ENCODE measurements around the gene ASTN2.

Gene ASTN2

DNA sequence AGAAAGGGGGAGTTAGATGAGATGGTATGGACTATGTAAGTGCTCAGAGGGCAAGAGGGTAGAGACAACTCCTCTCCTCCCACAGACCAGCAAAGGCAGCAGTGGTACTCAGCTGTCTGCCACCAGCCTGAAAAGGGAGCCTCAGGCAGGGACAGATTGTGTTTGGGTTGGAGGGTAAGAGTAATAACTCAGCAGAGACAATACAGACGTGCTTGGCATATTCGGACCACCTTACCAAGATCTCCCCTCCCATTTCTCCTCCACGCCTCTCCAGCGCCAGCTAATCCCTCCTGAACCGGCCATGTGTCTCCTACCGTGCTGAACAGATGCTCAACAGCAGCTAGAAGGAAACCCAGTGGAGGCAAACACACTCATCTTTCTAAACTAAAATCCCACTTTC lies 180.8 kb downstream of the ASTN2 start:
- DNase-seq: no peak

DNA sequence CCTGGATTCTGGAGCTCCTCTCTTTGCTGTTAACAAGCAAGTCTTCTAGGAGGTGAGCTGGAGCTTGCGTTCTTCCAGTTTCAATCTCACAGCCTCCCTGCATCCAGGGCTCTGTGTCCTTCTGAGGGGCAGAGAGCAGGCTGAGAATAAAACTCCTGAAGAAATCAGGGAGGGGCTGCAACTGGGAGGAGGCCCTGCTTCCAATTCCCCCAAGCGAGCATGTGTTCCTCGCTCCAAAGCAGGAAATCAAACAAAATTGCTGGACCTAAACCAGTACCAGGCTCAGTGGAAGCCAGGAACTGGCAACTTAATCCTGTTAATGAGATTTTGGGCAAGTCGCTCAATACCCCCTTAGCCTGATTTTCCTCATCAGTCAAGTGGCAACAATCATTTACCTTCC lies 181.8 kb downstream of the ASTN2 start:
- DNase-seq: no peak

DNA sequence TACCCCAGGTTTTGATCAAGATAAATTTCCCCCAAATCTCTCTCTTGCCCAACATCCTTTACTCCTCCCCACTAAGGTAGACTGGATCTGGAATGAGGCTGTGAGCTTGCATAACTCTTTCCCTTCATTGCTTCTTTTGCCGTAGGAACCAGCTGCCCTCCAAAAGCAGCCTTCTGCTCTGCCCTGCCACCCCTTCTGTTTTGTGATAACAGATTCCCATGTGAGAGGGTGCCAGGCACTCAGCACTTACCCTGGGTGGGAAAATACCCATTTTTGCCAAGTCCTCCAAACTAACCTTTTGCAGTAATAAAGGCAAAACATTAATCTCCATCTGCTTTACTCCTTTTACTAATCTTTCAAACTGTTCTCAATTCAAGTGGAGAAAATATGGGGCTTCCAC lies 182.6 kb downstream of the ASTN2 start:
- no peak for DNase-seq

DNA sequence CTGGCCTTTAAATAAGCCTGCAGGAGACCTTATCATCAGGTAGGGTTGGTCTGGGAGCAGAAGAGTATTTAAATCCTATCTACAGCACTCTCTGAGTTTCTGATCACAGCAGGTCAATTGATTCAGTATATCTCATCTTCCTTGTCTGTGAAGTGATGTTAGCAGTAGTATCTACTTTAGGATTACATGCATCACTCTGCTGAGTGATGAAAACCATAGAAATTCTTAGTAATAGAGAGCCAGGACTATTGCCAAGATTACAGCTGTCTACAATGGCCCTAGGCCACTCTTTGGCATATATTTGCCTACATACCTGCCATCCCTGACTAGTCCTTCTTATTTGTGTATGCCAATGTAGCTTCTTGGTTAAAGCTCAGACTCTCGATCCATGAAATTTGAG lies 183.8 kb downstream of the ASTN2 start:
- no peak for DNase-seq

DNA sequence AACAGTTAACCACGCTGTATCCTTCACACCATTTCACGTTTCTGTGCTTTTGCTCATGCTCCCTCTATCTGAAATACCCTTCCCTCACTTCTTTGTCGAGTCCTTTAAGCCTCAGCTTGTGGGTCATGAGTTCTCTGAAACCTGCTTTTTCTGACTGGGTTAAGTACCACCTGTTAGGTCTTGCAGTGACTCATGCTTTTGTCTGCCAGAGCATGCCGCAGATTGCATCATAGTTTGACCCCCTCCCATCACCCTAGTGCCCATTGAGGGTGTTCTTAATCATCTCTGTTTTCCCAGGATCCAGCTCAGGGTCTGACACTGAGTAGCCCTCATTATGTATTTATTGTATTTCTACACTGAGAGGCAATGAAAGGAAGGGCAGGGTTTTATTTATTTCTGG lies 190.2 kb downstream of the ASTN2 start:
- DNase-seq: no peak

DNA sequence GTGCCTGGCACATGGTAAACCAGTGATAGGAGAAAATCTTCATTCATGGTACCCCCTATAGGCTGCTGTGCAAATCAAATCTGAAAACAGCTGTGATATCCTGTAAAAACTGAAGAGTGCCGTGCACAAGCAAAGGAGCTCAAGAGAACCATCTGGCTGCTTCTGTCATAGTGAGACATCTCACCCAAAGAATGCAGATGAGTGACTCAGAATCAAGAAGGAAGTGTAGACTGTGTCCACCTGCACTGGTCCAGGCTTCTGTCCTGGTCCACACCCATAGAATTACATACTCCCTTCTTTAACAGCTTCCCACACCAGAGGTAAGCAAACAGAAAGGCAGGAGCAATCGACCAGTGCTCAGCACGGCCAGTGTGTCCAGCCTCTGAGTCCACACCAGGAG lies 195.9 kb downstream of the ASTN2 start:
- DNase-seq: no peak

DNA sequence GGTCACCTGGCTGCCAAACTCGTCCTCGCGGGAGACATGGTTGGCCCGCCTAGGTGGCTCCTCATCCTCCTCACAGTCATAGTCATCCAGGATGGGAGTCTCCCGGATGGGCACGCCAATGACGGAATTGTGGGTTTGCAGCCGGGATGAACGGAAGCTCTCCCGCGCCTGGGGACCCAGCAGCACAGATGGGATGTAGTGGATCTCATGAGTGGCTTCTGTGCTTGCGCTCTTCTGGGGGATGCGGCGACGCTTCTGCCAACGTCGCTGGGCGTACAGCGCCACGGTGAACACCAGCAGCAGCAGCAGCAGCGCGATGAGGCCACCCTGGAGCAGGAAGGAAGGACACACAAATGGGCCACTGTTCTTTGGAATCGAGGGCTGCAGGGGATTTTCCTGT lies 200.4 kb downstream of the ASTN2 start:
- DNase-seq: no peak

DNA sequence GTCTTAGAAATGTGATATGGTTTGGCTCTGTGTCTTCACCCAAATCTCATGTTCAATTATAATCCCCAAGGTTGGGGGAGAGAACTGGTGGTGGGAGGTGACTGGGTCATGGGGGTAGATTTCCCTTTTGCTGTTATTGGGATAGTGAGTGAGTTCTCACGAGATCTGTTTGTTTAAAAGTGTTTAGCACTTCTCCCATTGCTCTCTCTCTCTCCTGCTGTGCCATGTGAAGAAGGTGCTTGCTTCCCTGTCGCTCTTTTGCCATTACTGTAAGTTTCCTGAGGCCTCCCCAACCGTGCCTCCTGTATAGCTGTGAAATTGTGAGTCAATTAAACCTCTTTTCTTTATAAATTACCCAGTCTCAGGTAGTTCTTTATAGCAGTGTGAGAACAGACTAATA lies 203.6 kb downstream of the ASTN2 start:
- DNase-seq: no peak

DNA sequence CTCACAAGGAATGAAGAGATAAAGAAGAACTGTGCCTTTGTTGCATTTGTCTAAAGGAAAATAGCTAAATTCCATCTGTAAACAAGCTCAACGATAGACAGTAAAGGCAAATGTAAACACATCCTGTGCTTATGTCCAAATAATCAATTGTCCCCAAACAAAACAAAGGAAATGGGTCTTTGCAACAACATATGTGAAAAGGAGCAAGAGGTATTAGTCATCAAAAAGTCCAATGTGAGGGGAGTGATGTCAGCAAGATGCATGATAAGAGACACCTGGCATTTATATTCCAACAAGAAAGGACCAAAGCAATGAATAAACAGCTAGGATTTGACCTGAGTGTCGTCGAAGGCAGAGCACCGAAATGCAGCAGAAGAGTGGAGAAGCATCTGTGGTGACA lies 209.1 kb downstream of the ASTN2 start:
- DNase-seq: no peak

DNA sequence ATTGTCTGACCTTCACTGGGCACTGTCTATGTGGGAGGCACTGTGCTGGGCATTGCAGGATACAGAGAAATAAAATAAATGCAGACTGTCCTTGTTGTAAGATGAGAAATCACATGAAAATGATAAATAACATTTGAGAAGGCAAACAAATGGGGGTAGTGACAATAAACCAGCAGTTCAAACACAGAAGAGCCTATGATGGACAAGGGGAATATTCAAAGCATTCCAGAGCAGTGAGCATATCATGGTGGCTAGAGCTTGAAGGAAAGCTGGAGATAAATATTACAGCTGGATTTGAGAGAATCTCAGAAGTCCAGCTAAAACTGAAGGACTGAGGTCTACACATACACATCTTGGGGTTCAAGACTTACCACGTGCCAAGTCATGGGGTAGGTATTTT lies 209.9 kb downstream of the ASTN2 start:
- no peak for DNase-seq

DNA sequence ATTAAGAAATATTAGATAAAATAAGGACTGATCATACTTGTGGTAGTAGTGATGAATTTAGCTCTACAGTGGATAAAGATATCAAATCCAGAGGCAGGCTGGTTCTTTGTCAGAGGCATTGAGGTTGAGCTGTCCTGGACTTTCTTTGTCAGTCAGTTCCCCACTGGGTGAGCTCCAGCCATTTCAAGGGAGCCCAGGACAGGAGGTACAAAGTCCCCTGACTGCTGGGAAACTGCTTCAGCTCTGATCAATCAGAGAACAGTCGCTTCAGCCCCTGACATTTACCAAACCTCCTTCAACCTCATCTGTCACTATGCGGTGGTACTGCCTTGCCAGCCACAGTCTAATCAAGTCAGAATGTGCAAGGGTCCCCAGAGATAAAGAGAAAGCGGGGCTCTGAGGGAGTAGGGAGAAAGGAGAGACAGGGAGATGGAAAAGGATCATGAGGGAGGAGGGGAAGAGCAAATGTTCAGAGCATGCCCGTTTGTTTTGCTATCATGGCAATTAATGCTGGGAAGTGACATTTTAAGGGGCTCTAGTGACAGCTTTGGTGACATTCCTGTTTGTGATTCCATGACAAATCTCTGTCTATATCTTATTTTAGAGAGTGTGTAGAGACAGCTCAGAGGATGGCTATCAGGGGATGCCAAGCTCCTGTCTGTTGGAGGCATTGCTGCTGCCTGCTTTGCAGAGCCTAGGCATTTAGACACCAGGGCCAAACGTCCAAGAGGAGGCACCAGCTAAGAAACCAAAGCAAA lies 223.2 kb downstream of the ASTN2 start:
- no peak for DNase-seq

DNA sequence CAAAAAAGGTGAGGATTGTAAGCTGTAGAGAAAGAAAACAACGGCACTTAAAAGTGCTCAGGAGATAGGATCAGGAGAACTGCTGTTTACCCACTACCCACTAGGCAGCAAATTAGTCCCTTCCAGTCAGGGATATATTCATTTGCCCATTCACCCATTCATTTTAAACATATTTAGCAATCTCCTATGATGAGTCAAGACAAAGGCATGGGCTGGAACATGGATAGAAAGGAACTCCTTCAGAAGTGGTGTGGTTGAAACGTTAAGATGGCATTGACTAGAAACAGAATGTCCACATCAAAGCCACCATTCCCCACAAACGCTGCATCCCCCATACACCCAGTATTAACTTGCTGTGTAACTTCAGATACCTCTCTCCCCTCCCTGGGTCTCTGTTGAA lies 225.7 kb downstream of the ASTN2 start:
- DNase-seq: no peak

DNA sequence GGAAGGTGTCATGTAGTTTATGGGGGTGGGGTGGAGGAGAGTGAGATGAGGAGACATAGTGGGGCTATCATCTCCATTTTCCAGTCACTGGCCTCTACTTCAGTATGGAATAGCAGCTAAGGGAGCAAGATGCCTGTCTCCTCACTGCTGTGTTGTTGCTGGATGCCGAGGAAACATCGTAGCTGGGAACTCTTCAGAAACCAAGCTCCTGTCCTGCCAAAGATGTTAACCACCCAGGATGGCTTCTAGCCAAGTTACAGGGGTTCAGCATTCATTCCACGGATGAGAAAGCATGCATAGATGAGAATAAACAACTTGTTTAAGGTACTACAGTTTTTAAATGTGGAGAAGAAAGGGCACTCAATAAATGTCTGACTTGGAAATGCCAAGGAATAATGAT lies 226.5 kb downstream of the ASTN2 start:
- no peak for DNase-seq

DNA sequence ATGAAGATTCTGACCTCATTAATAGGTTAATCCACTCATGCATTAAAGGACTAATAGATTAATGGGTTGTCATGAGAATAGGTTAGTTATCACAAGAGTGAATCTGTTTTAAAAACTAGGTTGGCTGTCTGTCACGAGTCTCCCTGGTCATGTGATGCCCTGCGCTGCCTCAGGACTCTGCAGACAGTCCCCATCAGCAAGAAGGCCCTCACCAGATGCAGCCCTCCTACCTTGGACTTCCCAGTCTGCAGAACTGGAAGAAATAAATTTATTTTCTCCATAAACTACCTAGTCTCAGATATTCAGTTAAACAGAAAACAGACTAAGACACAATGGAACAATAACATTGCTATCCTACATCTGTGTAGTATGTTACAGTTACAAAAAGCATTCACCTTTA lies 227.4 kb downstream of the ASTN2 start:
- no peak for DNase-seq

DNA sequence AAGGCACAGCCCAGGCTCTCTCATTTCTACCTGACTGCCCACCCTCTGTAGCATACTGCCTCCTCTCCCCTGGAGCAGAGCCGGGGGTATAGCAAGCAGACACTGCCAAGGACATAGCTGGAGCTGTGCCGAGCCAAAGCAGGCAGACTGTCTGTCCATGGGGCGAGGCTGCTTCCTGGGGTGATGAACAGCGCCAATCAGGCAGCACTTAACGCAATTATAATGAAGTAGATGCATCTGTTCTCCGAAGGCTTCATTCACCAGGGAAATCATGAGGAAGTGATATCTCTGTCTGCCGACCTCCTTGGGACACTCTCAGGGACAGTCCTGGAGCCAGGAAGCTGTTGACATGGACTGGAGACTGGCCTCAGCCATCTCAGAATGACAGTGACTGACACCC lies 230.7 kb downstream of the ASTN2 start:
- no peak for DNase-seq

DNA sequence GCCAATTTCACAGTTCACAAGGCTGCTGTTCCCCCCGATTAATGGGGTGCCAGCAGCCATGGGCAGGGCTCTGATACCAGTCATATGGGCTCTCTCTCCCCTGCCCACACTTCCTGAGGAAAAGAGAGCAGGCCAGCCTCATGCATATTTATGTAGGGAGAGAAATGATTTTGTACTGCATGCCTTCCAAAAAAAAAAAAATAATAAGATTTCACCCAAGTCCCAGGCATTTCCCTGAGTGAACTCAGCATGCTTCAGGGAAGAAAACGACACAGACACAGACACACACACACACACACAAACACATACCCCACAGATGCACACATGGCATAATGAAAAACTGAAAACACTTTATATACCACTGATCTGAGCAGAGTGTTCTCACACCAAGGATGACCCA lies 232.8 kb downstream of the ASTN2 start:
- no peak for DNase-seq

DNA sequence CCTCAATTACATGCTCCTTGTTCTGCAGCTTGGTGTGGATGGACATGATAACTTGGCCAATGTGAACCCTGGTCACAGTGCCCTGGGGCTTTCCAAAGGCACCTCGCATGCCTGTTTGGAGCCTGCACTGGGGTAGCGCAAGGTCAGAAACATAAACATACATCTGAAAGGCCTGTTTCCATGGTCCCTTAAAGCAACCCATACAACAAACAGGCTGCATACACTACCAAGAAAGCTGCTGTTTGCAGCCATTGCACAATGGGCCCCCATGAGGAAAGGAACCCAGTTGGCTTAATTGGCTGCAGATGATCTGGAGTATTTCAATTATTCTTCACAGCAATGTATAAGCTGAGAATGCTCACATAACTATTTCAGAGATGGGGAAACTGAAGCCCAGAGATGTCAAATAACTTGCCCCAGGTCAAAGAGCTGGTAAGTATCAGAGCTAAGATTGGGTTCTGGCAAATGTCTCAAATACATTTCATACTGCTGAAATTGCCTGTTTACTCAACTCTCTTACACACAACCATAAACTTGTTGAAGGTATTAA lies 233.9 kb downstream of the ASTN2 start:
- no peak for DNase-seq

DNA sequence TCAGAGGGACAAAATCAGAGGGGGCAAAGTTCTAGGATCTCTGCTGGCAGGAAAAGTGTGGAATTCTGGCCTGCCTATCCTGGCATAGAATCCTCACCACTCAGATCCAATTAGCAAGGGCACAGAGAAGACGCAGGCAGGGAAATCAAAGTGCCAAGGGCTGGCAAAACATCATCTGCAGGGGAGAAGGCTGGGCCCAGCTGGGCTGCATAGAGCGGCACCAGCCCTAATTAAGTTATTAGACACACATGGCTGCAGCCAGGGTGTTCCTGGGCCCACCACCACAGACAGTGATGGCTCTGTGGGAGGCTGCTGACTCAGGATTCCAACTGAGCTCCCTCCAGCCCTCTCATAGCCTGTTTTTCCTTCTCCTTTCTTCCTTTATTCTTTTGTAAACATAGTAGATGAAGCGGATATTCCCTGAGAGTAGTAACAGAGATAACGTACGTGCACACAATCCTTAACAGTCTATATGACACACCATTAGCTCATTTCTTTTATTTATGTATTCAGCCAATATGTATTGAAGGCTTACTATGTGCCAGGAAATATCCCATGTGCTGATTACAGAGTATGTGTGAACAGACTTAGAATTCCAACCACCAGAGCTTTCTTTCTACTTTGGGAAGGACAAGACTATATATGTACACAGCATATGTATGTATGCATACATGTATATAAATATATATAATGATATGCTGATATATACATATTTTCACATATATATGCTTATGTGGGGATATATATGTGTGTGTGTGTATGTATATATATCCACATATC lies 236.1 kb downstream of the ASTN2 start:
- no peak for DNase-seq

DNA sequence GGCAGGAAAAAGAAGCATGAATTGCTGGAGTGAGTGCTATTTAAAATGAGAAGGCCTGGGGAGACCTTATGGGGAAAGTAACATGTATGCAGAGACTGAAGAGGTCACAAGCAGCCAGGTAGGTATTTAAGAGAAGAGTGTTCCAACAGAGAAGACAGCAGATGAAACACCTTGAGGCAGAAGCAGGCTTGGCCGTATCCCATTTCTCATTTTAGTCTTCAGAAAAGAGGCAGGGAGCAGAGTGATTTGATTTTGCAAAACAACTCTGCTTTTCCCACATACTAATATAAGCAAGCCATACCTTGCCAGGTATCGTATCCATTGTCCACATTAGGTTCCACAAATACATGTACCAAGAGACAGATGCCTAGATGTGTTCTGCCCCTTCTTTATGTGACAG lies 244.3 kb downstream of the ASTN2 start:
- no peak for DNase-seq

DNA sequence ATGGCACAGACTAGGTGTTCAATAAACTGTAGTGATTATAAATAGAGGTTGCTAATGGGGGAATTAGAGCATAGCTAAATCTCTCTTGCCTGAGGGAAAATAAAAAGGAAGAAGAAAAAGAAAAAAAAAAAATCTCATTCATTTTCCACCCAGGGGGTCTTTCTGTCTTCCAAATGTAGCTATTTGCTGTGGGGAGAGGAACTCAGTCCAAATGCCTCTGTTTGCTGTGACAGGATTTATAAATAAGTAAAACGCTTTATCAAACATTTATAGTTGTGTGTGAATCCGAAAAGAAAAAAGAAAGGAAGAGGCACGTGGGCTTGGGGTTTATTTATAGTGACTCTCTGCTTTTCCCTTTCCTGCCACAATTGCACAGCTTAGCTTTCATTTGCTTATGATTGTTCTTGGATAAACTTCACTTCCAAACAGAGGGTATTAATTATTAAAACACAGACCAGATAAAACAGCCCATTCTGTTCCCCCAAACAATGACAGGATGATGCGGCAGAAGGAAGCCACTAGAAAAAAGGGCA lies 245.7 kb downstream of the ASTN2 start:
- no peak for DNase-seq

DNA sequence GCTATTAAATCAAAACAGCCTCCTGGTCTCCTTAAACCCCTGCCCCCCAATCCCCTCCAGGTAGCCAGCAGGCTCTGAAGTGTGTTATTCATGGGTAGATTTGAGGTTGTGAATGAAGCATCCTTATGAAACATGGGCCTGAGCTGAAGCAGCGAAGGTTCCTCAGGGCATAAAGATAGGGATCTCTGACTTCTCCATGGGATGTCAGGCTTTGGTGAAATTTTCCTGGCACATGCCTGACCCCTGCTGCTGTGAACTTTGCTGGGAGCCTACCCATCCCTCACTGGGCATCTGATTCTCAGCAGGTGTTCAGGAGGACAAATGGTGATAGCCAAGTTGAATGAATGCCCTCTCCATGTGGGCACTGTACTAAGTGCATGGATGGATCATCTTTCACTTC lies 250.3 kb downstream of the ASTN2 start:
- DNase-seq: no peak

DNA sequence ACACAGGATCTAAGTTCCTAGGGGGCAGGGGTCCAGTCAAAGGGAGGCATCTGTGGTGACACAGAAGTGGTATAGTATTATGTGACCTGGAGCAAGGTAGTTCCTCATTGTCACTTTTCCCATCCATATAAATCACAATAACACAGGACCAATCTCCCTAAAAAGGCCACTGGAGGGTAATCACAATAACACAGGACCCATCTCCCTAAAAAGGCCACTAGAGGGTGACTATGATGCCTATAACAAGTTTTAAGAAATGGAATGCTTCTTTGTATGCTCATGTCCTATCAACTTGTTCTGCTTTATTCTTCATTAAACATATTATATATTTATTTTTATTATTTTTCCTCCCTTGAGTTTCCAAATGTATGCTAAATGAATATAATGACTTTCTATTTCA lies 254.6 kb downstream of the ASTN2 start:
- DNase-seq: no peak

DNA sequence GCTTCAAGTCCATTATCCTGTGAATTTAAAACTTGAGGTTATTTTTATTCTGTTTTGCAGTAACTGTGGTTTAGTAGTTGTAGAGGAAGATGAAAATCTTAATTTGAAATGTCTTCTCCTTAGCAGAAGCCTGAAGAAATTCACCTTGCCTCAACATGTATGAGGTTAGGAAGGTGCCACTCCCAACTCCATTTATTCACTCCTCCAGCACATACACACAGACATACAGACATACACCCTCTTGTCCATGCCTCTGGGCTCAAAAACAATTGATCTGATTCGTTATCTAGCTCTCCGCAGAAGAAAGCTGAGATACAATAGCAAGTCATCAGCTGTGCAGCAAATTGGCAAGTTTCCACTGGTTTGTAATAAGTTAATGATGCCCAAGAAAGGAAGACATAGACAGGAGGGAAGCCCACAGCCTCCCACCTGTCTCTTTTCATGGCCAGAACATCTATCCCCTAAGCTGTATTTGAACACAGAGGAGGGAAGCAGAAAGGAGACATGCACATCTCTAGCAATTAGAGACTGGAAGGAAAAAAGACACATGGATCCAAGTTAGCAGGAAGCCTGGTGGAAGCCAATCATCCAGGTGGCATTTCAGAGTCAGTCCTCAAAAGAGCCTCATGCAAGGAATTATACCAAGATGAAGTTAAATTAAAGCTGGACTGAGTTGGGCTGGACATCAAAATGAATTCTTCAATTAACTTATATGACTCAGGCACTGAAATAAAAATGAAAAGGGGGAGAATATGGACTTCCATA lies 257.9 kb downstream of the ASTN2 start:
- DNase-seq: no peak
